NOMO-1 treated with DMSO at 0.1 percent for 48 hours (cell line): ENCODE data around the gene KAT8.

Source experiments
- DNase-seq: peaks from one replicate; lab custom pipeline; 2025; ENCODE audit not compliant: unreplicated experiment; lab: John Stamatoyannopoulos, UW

Gene KAT8

DNA sequence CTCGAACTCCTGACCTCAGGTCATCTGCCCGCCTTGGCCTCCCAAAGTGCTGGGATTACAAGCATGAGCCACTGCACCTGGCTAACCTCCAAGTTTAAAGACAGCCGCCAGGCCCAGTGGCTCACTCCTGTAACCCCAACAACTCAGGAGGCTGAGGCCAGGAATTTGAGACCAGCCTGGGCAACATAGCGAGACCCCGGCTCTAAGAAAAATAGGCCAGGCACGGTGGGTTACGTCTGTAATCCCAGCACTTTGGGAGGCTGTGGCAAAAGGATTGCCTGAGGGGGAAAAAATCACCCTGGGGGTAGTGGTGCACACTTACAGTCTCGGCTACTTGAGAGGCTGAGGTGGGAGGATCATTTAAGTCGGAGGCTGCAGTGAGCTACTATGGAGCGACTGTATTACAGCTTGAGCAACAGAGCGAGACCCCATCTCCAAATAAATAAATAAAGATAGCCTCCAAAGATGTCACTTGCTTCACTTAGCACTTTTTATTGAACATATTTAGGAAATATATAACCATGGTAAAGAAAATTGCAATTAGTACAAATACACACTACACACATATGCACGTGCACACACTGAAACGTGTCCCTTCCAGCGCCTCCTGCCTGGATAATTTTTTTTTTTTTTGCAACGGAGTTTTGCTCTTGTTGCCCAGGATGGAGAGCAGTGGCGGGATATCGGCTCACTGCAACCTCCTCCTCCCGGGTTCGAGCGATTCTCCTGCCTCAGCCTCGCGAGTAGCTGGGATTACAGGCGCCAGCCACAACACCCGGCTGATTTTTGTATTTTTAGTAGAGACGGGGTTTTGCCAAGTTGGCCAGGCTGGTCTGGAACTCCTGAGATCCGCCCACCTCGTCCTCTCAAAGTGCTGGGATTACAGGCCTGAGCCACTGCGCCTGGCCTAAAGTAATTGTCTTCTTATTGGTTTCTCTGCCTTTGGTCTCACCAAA lies 10.7 kb upstream of the KAT8 start:
- DNase-seq = no peak

DNA sequence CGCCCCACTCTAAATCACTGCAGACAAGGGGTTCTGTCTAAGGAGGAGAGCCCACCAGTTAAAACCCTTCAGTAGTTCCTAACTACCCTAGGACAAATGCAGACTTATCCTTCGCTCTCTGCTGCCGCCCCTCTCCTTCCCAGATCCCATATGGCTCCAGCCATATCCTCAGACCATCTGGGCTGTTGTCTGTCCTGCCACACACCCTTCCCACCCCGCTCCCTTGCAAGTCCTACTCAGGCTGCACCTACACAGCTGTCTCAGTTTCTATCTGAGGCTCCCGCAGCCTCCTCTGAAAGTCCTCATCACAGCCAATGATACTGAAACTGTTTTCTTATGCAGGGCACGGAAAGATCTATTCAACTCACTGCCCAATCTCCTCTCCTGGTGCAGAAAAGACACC lies 10.0 kb upstream of the KAT8 start:
- DNase-seq = no peak

DNA sequence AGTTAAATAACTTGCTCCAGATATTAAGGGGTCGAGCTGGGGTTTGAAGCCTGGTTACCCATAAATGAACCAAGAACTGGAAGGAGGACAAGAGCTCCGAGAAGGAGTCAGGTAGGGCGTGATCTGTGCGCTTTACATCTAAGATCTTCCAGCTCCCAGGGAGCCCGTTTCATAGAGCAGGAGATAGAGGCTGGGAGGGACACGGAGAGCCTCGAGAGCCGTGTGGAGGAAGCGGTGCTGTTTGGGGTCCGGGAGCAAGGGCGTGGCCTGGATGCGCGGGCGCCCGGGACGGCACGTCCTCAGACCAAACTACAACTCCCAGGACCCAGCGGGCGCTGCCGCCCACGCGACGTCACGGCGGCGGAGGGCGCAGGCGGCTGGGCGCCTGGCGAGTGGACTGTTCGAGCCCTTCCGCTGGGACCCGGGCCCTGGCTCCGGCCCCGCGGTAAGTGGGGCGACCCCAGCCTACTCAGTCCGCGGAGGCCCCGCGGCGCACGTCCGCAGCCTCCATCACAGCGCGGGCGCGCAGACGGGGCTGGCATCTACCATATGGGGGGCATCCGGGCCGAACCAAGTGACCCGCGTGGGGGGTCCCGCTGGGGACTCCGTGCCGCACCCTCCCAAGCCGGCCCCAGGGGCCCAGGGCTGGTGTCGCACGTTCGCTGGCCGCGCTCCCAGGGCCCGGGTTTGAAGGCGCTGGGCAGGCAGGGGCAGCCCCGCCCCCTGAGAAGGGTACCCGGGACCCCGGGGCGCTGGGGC lies 9.2 kb upstream of the KAT8 start, which contains the start of gene BCKDK:
Gene BCKDK, plus strand, starts transcription at position 352 of the 759 bp plus-strand sequence. CDS start 838 bp downstream, outside the sequence.
- DNase-seq = peak; percentile 49

DNA sequence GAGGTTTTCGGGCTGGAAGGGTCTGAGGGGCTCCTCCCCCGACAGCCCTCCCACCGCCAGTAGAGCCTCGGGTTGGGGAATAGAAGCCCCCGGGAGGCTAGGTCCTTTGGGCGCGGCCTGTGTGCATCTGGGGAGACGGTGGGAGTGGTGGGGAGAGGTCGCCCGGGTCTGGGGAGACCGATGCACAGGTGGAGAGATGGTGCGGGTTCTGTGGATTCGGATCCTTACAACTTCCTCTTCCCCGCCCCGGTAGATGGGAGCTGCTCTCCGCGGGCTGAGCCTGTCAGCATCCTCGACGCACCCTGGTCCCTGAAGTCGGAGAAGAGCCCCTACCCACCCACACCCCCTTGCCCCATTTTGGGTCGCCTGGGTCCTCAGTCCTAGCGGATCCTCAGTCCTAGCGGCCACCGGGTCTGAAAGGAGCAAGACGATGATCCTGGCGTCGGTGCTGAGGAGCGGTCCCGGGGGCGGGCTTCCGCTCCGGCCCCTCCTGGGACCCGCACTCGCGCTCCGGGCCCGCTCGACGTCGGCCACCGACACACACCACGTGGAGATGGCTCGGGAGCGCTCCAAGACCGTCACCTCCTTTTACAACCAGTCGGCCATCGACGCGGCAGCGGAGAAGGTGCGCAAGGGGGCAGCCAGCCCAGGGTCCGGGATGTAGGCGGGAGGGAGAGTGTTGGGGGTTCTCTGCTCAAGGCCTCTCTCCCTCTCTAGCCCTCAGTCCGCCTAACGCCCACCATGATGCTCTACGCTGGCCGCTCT lies 8.5 kb upstream of the KAT8 start:
- no peak for DNase-seq

DNA sequence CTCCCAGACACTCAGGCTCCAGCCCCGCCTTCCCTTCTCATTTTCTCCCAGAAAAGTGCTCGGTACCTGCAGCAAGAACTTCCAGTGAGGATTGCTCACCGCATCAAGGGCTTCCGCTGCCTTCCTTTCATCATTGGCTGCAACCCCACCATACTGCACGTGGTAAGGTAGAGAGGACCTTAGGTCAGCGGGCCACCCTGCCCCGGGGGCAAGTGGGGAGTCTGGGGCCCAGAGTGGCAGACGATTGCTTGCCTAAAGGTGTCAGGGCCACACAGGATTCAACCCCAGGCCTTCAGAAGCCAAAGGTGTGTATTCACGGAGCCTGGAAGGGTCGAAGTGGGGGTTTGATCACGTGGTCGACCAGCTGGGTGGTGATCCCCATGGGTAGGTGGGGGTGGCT lies 7.8 kb upstream of the KAT8 start:
- no peak for DNase-seq

DNA sequence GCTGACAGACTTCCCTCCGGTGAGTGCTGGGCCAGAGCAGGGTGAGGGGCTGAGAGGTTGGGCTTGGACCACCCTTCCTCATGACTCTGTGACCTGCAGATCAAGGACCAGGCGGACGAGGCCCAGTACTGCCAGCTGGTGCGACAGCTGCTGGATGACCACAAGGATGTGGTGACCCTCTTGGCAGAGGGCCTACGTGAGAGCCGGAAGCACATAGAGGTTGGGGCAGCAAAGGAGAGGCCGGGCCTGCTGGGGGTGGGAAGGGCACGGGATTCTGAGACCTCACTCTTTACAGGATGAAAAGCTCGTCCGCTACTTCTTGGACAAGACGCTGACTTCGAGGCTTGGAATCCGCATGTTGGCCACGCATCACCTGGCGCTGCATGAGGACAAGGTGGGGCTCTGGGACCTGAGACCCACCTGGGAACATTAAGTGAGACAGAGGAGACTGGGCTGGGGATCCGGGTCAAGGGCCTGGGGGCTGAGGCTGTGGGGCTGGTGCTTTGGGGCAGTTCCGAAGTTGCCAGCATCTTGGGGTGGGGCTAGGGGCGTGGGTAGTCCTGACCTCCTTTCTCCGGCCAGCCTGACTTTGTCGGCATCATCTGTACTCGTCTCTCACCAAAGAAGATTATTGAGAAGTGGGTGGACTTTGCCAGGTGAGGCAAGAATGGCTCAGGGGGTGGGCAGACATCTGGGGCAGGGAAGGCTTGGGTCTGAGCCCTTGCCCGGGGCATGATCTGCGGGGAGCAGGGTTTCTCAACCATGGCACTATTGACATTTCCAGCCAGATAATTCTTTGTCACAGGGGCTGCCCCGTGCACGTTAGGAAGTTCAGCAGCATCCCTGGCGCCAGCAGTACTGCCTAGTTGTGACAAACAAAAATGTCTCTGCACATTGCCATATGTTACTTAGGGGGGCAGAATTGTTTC lies 7.1 kb upstream of the KAT8 start:
- no peak for DNase-seq

DNA sequence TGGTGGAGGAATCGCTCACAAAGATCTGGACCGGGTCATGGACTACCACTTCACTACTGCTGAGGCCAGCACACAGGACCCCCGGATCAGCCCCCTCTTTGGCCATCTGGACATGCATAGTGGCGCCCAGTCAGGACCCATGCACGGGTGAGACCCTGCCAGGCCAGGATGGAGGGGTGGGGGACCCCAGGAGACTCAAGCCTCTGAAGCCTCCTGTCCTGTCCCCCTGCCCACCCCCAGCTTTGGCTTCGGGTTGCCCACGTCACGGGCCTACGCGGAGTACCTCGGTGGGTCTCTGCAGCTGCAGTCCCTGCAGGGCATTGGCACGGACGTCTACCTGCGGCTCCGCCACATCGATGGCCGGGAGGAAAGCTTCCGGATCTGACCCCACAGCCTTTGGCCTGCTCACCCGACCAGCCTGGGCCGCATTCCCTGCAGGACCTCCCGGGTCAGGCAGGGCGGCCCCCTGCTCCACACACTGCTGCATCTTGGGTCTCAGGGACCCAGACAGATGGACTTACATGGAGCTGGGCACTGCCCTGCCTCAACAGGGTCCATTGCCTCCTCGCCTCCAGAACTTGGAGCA lies 5.5 kb upstream of the KAT8 start:
- DNase-seq = no peak

DNA sequence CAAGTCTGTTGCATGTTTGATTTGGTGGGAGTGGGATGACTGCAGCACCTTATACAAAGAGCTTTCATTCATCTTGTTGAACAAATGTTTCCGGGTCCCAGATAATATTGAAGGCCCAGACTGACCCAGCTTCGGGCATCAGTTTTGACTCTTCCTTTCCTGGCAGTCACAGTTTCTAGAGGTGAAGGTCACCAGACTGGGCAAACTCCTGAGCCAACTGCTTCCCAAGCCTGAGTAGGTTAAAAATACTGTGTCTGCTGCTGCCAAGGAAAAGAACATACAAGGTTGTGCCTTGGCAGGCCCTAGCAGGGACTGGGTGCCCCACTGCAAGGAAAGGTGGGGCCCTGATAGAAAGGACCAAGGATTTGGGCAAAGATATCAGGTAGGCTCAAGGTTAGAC lies 4.8 kb upstream of the KAT8 start:
- DNase-seq = no peak

DNA sequence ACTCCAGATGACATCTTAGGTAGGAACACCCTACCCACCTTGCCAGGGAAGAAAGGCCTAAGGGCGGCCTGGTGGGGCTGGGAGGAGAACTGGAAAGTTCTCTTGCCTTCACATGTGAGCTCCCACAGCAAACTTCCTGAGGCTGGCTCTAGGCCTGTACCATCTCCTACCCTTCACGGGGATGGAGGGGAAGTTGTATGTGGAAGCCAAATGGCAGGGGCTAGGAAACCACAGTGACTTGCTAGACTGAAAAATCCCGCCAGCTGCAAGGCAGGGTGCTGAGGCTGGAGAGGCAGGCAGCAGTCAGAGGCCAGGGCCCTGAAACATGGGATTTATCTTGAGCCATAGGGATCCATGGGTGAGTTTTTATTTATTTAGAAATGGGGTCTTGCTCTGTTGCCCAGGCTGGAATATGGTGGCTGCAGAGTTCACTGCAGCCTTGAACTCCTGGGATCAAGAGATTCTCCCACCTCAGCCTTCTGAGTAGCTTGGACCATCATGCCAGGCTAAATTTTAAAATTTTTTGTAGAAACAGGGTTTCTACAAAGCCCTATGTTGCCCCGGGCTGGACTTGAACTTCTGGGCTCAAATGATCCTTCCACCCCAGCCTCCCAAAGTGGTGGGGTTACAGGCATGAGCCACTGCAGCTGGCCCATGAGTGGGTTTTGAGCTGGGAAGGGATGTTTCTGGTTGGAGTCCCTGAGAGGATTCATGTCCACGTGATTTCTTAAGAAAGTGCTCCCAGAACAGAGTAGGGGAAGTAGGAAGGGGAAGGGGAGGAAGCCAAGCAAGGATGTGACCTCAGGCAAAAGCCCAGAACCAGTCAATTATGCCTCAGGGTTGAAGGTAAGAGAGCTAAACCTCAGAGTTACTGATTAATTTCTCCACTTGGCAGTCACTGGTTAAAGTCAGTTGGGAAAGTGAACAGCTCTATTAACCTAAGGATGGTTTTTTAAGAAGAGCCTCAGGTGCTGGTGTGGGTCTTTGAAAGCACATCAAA lies 4.0 kb upstream of the KAT8 start:
- peak; percentile 54 for DNase-seq

DNA sequence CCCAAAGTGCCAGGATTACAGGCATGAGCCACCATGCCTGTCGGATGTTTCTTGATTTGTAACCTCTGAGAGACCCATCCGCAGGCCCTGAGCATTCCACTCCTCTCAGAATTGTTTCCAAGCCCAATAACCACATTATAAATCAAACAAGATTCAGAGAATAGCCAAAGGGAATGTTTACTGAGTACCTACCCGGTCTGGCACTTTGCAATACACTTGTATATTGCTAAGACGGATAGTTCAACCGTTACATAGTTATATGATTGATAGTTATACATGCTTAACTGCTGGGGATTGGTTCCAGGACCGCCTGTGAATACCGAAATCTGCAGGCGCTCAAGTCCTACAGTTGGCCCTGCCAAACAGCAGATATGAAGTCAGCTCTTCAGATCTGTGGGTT lies 3.0 kb upstream of the KAT8 start:
- no peak for DNase-seq

DNA sequence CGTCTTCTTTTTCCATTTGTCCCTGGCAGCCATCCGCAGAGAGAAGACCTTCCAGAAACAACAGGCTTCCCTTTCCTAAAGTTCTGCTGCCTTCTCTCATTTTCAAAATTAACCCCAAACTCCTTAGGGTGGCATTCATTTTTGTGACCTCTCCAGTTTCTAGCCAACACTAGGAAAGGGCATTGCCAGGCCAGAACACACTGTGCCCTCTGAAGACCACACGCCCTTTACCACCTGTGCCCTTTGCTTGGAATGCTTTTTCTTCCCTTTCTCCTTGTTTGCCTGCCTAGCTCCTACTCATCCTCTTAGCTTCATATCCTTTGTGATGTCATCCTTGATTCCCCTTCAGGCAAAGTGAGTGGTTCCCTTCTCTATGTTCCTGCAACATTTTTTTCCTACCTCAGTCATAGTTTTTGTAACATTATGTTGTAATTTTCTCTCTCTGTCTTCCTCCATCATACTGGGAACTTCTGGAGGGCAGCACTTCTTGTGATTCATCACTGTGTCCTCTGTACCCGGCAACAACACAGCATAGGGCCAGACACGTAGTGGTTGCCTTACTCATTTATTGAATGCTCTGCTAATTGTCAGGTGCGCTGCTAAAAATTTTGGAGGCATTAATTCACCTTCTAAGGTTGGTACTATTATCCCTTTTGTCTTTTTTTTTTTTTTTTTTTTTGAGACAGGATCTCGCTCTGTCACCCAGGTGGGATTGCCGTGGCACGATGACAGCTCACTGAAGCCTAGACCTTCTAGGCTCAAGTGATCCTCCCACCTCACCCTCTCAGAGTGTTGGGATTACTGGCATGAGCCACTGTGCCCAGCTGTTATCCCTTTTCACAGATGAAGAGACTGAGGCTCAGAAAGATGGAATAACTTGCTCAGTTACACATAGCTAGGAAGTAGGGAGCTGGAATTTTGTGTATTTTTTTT lies 1.0 kb downstream of the KAT8 start:
- peak; percentile 11 for DNase-seq

DNA sequence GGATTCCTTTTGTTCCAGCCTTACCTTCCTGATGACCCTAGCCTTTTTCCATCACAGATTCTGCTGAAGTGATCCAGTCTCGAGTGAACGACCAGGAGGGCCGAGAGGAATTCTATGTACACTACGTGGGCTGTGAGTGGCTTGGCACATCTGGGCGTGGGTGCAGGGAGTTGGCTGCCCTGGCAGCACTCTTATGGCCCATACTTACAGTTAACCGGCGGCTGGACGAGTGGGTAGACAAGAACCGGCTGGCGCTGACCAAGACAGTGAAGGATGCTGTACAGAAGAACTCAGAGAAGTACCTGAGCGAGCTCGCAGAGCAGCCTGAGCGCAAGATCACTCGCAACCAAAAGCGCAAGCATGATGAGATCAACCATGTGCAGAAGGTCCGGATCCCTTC lies 2.7 kb downstream of the KAT8 start:
- no peak for DNase-seq

DNA sequence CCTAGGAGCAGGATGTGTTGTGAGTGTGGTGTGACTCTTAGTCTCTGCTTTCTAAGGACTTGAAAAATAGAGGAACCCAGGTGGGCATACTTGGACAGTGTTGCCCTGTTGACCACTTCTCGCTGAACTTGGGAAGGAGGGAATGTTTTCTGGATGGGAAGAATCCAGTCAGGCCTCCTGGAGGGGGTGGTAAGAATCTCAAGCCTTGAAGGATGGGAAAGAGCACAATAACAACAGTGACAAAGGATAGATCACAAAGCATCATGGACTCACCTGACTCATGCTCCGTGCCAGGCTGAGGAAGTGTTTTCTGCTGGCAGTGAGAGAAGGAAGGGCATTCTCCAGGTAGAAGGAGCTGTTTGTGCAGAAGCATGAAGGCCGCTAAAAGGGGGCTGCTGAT lies 8.4 kb downstream of the KAT8 start:
- DNase-seq = no peak

DNA sequence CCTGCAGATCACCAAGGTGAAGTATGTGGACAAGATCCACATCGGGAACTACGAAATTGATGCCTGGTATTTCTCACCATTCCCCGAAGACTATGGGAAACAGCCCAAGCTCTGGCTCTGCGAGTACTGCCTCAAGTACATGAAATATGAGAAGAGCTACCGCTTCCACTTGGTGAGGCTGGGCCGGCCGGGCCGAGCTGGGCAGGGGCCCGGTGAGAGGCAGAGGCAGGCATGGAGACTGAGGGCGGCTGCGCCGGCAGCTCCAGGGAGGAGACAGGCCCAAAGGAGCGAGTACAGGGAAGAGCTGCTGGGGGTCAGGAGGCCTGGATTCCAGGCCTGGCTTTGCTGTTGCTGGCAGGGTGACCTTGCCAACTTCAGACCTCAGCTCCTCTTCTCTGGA lies 9.7 kb downstream of the KAT8 start:
- DNase-seq = no peak

DNA sequence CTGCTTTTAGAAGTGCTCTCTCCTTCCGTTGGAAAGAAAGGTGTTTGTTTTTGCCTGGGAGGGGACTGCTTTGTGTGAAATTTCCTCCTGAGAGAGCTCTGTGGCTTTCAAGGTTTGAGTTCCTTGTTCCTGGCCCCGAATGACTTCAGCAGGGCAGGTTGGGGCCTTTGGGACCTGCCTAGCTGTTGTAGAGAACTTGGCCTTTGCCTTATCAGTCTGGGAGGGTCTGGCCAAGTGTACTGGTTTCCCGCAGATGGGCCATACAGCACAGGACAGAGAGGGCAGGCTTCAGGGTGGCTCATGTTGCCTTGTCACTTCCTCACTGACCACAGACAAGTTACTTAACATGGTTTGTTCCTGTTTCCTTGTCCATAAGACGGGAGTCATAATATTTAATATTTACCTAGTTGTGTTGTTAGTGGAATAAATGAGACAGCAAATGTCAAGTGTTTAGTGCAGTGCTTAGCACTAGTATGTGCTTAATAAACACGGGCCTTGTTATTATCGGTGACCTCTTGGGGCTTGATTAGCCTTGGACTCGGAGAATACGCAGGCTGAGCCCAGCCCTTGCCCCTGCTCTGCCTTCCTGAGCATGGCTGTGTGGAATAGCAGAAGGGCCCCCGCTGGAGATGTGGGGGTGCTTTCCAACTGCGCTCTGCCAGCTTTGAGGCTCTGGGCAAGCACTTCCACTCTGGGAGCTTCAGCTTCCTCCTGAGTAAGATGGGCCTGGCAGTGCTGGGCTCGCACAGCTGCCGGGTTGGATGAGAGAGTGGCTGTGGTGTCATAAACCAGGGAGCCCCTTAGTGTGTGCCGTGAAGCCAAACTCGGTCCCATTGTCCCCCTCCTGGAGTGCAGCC lies 11.5 kb downstream of the KAT8 start:
- DNase-seq = peak; percentile 99

DNA sequence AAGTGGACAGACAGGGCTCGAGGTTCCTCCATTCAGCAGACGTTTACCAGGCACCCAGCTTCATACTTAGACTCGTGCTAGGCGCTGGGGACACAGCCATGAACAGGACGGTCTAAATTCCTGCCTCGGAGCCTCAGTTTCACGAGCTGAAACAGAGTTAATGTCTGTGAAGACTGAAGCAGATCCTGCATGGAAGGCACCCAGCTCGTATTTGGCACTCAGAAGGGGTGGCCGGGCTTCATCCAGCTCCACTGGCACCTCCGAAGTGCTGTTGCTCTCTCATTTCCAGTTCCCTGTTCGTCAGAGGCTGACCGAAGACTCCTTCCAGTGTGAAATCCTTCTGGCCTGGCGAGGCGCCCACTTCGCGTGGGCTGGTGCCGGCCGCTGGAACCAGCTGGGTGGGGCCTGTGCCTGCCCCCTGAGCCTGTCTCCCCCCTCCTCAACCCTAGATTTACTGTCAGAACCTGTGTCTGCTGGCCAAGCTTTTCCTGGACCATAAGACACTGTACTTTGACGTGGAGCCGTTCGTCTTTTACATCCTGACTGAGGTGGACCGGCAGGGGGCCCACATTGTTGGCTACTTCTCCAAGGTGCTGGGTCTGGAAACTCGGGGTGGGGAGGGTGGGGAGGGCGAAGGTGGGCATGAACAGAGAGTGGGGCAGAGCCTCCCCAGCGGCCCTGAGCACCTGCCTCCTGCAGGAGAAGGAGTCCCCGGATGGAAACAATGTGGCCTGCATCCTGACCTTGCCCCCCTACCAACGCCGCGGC lies 12.3 kb downstream of the KAT8 start:
- DNase-seq = no peak
